Measurements from ENCODE around the gene TRABD2A.

The TRABD2A gene

DNA sequence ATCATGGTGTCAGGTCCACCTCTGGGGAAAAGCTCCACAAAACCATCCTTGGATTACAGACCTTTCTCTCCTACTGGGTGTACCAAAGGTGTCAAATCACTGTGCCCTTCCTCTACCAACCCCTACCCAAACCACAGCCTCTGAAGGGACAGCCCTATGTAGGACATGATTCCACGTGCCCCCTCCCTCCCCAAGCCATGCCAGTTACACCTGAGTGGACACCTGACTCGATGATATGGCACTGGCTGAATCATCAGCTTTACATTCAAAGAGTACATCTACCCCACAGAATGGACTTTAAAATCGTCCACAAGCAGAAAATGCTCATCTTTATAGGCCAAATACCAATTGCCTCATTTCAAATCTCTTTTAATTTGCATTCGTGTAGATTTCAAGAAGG is 26.0 kb downstream of the TRABD2A start:
- DNase-seq (ENCODE audit: extremely low read depth in 1 of 2, low read depth in 1 of 2): no peak

DNA sequence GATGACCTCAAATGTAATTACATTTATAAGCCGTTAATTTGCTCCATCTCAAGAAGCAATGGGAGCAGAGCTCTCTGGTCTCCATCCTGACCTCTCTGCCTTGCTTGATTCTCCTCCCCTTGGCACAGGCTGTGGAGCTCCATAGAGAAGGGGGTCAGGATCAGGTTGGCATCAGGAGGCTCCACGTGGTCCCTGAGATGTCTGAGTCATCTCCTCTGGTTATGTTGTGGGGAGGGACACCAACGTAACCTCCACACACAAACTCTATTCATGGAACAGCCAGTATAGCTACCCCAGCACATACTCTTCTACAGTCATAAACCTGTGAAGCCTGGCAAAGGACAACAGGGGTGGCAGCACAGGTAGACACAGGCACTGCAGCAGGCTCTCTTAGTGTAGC is 29.0 kb downstream of the TRABD2A start:
- DNase-seq (ENCODE audit: extremely low read depth in 1 of 2, low read depth in 1 of 2): no peak

DNA sequence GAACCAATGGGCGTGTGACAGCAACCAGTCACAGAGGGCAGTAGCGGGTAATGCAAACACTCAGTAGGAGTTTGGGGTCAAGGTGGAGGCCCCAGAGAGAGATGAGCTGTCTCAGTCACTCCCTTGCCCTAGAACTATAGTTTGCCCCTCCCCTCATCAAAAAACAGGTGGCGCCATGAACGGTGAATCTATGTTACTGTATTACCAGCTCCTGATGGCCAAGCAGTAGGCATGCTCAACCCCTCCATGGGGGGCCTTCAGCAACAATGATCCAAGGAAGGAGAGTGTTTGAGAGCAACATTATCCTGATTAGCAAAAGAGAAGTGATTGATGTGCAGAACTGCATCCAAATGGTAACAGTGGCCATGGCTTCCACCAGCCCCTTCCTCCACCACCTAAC is 30.4 kb downstream of the TRABD2A start:
- DNase-seq (ENCODE audit: extremely low read depth in 1 of 2, low read depth in 1 of 2): no peak

DNA sequence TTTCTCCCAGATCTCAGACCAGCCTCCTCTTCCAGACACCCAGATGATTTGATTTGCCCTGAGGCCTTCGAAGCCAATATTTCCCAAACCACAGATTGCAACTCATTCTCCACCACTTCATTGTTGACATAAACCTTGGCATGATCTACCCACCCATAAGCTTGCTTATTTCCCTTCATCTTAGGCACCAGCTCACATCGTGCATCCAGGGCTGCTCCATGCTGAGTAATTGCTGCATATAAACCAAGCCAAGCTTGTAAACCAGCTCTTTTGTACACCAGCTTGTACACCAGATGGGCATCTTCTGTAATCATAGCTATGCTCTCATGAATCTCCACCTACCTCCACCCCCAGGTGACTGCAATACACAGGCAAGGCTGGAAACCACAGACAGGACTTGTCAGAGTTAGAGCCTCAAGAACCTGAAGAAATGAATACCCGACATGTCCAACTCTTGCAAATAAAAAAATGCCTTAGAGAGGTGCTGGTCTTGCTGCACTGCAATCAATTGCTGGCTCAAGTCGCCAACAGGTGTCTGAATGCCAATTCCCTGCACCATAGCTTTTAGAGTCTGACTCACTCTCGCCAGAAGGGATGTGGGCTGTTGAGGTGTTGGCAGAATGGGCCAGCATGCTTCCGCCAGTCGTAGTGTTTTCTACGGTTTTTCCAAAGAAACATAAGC is 31.5 kb downstream of the TRABD2A start:
- no peak for DNase-seq (ENCODE audit: extremely low read depth in 1 of 2, low read depth in 1 of 2)

DNA sequence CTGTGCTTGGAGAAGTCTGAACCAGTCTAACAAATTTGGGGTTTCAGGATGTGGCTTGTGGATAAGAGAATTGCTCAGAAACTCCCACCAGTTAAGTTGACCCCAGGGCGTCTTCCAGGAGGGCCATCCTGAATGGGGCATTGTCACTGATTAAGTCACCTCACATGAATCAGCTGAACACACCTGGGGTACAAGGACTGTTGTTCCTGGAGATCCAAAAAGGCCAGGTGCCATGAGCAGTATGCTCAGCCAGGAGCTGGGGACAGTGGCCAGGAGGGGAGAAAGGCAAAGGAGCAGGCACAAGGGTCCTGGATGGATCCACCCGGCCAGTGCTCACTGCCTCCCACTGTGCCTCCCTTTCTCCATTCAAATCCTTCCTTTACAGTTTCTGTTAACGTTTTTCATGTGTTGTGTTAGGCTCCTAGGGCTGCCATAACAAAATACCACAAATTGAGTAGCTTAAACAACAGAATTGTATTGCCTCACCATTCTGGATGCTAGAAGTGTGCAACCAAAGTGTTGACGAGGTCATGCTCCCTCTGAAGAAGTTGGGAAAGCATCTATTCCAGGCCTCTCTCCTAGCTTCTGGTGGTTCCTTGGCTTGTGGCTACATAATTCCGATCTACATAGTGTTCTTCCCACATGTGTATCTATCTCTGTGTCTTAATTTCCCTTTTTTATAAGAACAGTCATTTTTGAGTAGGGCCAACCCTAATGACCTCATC is 33.4 kb downstream of the TRABD2A start:
- DNase-seq (ENCODE audit: extremely low read depth in 1 of 2, low read depth in 1 of 2): no peak

DNA sequence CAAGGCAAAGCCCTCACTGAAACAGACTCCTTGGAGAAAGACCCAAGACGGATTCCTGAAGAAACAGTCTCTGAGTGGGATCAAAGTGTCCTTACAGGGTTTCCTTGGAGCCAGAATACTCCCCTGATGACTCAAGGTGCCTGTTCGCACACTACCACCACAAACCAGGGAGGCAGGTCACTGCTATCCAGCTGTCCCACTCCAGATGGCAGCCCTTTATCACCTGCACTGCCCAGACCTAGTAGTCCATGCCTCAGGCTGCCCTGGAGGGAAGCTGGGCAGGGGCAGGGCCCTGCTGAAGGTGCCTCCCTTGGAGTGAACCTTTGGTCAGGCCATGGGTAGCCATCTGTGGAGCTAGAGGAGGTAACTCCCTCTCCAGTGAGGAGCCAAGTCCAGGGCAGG is 34.1 kb downstream of the TRABD2A start:
- DNase-seq (ENCODE audit: extremely low read depth in 1 of 2, low read depth in 1 of 2): no peak

DNA sequence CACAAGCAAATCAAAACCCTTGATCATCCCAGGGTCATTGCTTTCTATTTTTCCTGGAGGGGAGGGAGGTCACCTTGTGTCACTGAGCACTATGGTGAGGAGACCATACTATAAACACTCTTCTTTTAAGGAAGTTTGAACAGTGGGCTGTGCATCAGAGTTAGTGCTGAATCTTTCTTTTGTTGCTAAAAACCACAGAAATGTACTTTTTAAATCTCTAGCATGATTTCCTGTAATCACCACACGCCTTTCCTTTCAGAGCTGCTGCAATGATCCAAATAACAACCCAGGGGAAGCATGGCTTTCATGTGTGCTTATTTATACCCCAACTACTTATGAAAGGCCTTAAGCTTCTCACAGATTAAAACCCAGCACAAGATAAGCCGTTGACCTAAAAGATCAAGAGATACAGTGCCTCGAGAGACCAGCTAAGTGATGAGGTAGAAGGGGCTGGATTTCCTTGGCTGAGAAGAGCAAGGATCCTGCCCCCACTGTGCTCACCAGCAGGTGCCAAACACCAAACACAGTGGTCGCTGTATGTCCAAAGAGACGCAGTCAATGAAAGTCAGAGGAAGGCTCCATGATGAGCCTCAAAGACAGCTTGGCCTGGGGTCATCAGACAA is 34.7 kb downstream of the TRABD2A start:
- DNase-seq (ENCODE audit: extremely low read depth in 1 of 2, low read depth in 1 of 2): no peak

DNA sequence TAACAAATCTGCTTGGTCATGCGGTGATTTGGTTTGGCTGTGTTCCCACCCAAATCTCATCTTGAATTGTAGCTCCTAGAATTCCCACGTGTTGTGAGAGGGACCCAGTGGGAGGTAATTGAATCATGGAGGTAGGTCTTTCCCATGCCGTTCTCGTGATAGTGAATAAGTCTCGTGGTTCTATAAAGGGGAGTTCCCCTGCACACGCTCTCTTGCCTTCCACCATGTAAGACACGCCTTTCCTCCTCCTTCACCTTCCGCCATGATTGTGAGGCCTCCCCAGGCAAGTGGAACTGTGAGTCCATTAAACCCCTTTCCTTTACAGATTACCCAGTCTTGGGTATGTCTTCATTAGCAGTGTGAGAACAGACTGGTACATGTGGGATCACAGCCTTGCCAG is 36.7 kb downstream of the TRABD2A start:
- DNase-seq (ENCODE audit: extremely low read depth in 1 of 2, low read depth in 1 of 2): no peak

DNA sequence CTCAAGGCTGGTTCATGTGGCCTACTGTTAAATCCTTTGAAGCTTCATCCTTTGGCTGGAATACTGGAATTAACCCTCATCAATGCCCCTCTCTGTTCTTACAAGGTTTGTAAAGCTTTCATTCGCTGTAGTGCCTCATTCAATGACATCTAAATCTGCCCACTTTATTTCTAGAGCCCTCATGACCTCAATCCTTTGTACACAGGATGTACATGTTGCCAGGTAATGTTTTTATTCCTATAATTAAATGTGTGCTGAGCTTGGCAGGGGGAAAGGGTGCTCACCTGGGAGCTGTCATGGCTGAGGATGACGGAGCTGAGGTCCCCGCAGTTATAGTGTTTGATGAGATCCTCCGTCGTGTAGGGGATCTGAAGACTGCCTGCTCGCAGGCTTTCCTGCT is 39.3 kb downstream of the TRABD2A start:
- no peak for DNase-seq (ENCODE audit: extremely low read depth in 1 of 2, low read depth in 1 of 2)

DNA sequence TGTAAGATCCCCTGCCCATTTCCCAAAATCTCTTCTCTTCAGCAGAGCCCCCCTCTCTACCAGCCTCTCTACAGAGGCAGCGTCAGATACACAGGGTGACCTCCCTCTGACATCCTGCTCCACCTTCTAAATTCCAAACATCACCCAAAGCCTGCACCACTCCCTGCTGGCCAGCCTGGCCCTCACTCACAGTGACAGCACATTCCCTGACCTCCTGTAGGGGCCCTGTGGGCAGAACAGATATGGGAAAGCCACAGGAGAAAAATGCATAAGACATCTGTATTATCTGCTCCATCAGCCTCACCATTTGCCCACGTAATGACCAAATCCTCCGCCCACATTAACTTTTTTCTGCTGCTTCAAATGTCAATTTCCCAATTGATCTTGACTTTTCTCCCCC is 40.6 kb downstream of the TRABD2A start:
- DNase-seq (ENCODE audit: extremely low read depth in 1 of 2, low read depth in 1 of 2): no peak

DNA sequence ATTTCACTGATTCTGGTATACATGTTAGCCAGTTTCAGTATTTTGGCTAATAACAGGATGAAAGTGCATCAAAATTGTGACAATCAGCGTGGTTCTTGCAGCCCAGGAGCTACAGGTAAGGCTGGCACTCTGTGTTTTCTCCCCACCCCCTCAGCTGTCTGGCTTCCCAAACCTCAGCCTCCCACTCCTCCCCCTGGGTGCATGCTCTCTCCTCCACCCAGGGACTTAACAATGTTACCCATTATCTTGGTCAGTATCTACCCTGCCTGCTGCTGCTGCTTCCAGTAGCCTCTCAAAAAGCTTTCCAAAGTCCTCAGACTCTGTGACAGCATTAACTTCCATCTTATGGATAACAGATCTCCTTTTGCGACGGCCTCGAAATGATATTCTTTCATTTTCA is 41.0 kb downstream of the TRABD2A start:
- no peak for DNase-seq (ENCODE audit: extremely low read depth in 1 of 2, low read depth in 1 of 2)

DNA sequence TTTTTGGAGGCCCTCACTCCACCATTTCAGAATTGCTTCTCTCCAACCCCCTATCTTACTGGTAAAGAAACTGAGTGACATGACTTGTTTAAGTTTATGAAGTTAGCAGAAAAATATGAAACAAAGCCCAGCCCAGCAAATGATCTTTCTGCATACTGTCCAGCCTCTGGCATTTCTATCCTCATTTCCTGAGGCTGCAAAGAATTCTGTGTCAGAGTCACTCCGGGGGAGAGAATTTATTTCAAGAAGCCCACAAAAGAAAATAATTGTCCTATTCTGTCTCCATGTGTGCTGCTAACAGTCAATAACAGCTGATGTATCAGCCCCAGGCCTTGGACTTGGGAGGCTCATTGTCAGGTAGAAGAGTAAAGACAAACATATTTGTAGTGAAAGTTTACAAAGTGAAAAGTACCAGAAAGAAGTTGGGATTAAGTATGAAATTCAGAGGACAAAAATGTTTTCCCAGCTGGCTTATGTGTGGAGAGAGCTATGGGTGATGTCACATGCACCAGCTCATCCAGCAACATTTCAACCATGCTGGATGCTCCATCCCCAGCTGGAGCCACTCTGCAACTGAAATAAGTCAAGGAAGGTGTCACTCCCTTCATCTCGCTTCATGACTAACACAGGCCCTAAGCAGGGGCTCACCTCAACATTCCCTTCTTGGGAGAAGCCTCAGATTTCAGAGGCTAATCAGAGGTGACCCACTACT is 42.3 kb downstream of the TRABD2A start:
- DNase-seq (ENCODE audit: extremely low read depth in 1 of 2, low read depth in 1 of 2): no peak

DNA sequence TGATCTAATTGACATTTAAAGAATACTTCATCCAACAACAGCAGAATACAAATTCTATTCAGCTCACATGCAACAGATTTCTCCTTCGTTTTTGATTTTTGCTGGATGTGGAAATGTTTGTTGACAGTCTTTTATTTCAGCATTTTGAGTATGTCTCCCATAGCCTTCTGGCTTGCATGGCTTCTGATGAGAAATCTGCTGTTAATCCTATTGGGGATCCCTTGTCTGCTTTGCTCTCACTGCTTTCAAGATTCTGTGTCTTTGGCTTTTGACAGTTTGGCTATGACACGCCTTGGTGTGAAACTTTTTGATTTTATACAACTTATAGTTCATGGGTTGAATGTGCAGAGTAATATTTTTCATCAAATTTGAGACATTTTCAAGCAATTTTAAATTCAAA is 44.7 kb downstream of the TRABD2A start:
- DNase-seq (ENCODE audit: extremely low read depth in 1 of 2, low read depth in 1 of 2): no peak

DNA sequence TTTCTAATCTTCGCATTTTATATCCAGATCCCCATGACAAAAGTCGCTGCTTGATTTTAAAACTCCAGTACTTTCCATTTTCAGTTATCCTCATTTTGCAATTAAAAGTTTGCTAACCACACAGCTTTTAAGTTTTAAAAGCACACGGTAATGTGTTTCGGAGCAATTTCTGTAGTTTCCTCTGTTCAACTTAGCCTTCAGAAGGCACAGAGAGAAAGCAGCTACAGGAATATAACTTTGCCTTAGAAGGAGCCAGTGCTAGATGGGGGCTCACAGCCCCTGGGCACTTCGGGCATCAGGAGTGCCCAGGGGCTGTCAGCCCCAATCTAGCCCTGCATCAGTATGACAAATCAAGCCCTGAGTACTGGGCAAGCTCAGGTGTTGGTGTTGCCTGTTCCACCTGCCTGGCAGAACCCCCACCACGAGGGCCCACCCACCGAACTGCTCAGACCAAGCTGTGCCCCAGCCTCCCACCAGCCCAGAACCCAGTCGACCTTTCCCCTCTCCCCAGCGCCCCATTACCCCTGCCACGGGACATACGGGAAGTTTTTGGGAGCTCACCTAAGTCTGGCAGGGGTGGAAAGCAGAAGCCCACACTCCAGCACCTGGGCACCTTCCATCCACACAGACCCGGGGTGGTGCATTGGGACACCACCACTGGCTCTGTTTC is 47.3 kb downstream of the TRABD2A start:
- no peak for DNase-seq (ENCODE audit: extremely low read depth in 1 of 2, low read depth in 1 of 2)

DNA sequence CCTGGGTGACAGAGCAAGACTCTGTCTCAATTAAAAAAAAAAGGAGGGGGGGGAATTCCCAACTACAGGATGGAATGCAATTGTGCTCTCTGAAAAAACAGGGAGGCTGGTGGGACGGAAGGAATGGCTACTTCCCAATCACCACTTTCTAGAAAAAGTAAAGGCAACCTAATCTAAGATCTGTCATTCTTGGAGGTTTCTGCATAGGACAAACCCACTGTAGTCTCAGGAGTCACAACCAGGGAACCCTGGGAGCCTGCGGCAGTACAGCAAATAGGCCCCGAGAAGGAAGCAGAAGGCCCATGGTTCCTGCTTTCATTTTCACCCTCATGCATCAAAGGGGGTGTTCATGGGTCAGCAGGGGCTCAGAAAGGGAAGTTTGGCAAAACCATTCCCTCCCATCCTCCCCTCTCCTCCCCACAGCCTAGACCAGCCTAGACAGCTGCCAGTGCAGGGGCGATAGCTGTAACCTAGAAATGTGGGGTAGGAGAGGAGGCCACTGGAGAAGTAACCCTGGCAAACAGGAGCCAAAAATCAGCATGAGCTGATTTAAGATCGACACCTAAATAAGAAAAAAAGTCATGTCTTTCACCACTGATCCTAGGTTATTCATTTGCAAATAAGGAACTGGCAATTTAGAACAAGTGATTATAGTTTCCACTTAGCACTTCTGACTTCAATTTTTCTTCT is 48.0 kb downstream of the TRABD2A start:
- no peak for DNase-seq (ENCODE audit: extremely low read depth in 1 of 2, low read depth in 1 of 2)

DNA sequence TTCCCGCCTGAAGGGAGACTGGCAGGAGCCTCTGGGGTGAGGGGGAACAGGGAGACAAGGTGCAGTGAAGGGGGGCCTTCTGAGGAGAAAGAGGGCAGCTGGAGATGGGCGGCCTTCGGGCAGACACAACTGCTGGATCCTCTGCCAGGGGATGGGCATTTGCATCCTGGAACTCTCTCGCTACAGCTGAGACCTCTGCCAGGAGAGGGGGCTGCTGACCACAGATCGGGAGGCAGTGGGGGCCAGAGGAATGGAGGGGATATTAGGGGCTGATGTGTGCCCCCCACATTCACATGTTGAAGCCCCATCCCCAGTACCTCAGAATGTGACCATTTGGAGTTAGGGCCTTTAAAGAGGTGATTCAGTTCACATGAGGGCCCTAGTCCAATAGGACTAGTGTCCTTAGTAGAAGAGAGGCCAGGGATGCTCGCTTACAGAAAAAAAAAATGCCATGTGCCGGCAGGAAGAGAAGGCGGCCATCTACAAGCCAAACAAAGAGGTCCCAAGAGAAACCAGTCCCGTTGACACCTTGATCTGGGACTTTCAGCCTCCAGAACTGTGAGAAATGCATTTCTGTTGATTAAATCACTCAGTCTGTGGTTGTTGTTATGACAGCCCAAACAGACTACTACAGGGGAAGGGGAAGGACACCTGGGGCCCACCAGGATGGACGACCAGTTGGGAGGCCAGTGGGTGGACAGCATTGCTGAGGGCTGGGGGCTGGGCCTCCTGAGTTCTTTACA is 50.0 kb downstream of the TRABD2A start:
- no peak for DNase-seq (ENCODE audit: extremely low read depth in 1 of 2, low read depth in 1 of 2)

DNA sequence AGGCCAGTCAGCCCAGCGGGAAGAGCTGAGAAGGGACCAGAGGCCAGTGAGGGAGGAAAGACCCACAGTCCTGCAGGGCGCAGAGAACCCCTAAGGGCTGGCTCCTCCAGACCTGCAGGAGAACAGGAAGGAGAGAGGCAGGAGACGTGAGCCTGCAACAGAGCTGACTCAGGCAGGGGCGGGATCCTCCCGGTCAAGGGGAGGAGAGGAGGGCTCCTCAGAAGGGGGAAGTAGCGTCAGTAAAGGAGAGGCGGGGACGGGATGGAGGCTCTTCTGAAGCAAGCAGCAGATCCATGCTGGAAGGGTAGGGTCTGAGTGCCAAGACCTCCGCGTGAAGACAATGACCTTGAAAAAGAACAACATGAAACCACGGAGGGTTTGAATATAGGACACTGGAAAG is 50.8 kb downstream of the TRABD2A start:
- DNase-seq (ENCODE audit: extremely low read depth in 1 of 2, low read depth in 1 of 2): no peak

DNA sequence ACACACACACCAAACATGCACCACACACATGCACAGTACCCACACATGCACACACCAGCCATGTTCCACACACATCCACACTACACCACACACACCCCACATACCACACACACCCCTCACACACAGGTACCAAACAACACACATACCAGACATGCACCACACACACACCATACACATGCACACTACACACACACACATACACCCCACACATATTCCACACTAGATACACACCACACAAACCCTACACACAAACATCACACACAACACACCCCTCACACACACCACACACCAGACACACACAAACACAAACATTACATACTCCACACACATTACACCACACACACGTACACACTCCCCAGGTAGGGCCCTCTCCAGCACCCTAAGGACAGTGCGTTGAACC is 51.2 kb downstream of the TRABD2A start:
- DNase-seq (ENCODE audit: extremely low read depth in 1 of 2, low read depth in 1 of 2): no peak

DNA sequence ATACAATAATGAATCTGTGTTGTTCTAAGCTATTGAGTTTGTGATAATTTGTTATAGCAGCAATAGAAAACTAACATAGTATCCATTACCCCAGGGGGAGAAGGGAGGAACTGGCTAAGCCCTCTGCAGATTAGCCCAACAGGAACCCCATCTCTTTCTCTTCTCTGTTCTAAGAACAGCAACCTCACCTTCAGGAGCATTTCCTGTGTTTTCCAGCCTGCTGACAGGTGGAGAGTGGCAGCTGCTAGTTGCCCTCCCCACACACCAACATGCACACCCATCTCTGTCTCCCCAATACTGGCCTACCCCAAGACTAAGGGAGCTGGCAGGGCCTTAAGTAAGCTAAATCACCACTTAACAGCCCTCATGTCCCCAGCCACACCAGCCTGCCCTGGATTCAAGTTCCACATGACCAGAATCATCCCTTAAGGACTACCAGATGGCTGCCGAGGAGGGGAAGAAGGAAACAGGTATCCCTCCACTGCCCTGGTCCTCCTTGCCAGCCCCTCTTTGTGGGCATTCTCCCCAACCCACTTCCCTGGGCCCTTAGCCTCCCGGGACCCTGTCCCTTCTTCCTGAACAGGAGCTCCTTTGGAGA is 52.8 kb downstream of the TRABD2A start:
- DNase-seq (ENCODE audit: extremely low read depth in 1 of 2, low read depth in 1 of 2): no peak

DNA sequence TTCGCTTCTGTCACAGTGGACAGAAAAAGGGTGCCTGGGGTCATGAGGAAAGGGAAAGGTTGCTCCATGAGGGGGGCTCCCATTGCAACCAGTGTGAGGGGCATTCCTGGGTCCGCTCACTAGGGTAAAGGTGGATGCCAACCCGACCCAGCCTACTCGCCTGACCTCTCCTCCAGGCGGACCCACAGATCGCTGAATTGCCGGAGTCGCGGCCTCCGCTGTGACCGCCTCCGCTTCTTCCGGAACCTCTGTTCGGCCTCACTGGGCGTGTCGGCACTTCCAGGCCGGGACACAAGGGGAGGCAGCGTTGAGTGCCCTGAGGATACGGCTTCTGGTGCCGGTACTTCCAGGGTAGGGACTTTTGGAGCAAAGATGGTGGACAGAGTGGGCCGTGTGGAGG is 57.1 kb downstream of the TRABD2A start:
- DNase-seq (ENCODE audit: extremely low read depth in 1 of 2, low read depth in 1 of 2): no peak
